Testis (tissue), 3 donors: ENCODE measurements around the gene ASCC1. TPM values are rescaled to one million over a fixed set of nuclear protein-coding genes. Genes with fewer than 3 reads are reported as not detected.

Experiments used
- DNase-seq: peaks from one replicate; pipeline ENCODE4 v3.0.0-alpha.2; 2019
- H3K27ac ChIP-seq, 2 donors: fragments of 200-600 bp; sonication (generic); one replicate each; pipeline ENCODE4 v1.5.1; 2019
- H3K27me3 ChIP-seq: fragments of 200-600 bp; sonication (generic); one replicate; pipeline ENCODE4 v1.5.1; 2019
- H3K36me3 ChIP-seq: fragments of 200-600 bp; sonication (generic); one replicate; pipeline ENCODE4 v1.5.1; 2017; ENCODE audit warnings: low read depth; ENCODE audit errors: missing control alignments
- H3K4me1 ChIP-seq: fragments of 200-600 bp; sonication (generic); one replicate; pipeline ENCODE4 v1.5.1; 2019
- H3K4me3 ChIP-seq, 2 donors: fragments of 200-600 bp; sonication (generic); one replicate each; pipeline ENCODE4 v1.5.1; 2017 to 2019
- H3K9me3 ChIP-seq: fragments of 200-600 bp; sonication (generic); one replicate; pipeline ENCODE4 v1.5.1; 2017
- POLR2A ChIP-seq: fragments of 450-650 bp; IDR thresholded peaks from one replicate; pipeline ENCODE4 v1.6.1; 2017; ENCODE audit warnings: antibody characterized with exemption, mild to moderate bottlenecking, moderate library complexity
- WGBS, 2 donors: methylation state at CpG; one replicate each; pipeline ENCODE4 v1.1.5; 2018; 5-methylcytosine and 5-hydroxymethylcytosine counted together
- intact Hi-C: fragments of 100-400 bp; cut with DNase I; formaldehyde crosslinking; loops from one replicate; pipeline ENCODE4 v1.15.1; 2023; ENCODE audit warnings: low total_unique reads
- polyA plus RNA-seq: library from polyadenylated mRNA; stranded (reverse); fragments of 350-450 nt; fragmentation: Illumina TruSeq; extraction: RNeasy Lipid Tissue Mini Kit (QIAGEN cat#74804); gene quantifications from one replicate; pipeline ENCODE4 v1.2.3, GENCODE V29; 2014; ENCODE audit warnings: low read depth, low replicate concordance; ENCODE audit not compliant: insufficient read depth
- total RNA-seq, 2 donors: library from RNA; depleted of rRNA; stranded (reverse); fragments of >200 nt; gene quantifications; one replicate each; pipeline ENCODE4 v1.2.3, GENCODE V29; 2016
- TF ChIP-seq, protein P1 (sequence below), 3 experiments: fragments of 450-650 bp in 2 of 3; fragments of 200-600 bp in 1 of 3; sonication (generic) in 1 of 3; IDR thresholded peaks; one replicate each; pipeline ENCODE4 v1.5.1; 2016 to 2019; ENCODE audit warnings: antibody characterized with exemption in 3 of 3, mild to moderate bottlenecking in 2 of 3, moderate library complexity in 1 of 3

The ASCC1 gene
- total and polyA plus RNA-seq, 3 donors from 2014 or later = 47.4 to 58.3 (median 48.8) TPM

DNA sequence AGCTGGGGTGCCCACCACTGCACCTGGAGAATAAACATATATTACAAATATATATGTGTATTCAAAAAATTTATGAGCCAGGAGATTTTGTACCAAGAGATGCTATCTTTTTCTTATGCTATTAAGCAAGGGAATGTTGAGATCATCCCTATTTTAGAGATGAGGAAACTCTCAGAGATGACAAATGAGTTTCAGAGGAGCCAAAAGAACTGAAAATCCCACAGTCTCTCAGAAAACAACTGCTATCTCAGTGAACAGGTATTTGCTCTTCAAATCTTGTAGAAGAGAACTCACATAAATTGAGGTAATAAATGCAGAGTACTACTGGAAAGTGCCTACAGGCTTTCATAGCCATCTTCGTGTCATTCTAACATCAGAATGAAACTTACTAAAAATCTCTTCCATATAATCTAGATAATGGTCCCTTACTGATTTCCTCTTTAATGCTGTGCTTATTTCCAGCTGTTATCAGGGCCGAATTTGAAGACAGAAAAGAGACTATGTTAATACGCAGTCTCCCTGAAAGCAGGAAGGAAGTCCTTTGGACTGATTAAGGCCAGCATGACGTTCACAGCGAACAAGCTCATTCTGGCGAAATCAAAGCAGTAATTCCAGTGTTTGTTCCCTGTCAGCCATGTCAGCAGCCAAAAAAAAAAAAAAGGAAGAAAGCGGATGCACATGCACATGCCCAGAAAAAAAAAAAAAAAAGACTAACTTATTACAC is 29.7 kb downstream of the ASCC1 start:
- Histone ChIP-seq H3K27me3 (no peaks in the 10 kb centered on the region), H3K4me3 (no peak overlapping the region), H3K9me3 (no peaks in the 10 kb centered on the region), H3K4me1 (no peaks in the 10 kb centered on the region), H3K27ac (peak overlapping the region in 1 of 2 donors; percentile 63), H3K36me3 (no peaks in the 10 kb centered on the region)
- 67 to 77% methylated on average over 7 of the region's 7 CpGs for WGBS, 2 donors
- DNase-seq = no peak
- no peak for TF ChIP-seq POLR2A
- TF ChIP-seq, protein P1, sequence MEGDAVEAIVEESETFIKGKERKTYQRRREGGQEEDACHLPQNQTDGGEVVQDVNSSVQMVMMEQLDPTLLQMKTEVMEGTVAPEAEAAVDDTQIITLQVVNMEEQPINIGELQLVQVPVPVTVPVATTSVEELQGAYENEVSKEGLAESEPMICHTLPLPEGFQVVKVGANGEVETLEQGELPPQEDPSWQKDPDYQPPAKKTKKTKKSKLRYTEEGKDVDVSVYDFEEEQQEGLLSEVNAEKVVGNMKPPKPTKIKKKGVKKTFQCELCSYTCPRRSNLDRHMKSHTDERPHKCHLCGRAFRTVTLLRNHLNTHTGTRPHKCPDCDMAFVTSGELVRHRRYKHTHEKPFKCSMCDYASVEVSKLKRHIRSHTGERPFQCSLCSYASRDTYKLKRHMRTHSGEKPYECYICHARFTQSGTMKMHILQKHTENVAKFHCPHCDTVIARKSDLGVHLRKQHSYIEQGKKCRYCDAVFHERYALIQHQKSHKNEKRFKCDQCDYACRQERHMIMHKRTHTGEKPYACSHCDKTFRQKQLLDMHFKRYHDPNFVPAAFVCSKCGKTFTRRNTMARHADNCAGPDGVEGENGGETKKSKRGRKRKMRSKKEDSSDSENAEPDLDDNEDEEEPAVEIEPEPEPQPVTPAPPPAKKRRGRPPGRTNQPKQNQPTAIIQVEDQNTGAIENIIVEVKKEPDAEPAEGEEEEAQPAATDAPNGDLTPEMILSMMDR (IDR thresholded peaks at IDR 0.05) = no peak
- intact Hi-C loops = no loop called here

DNA sequence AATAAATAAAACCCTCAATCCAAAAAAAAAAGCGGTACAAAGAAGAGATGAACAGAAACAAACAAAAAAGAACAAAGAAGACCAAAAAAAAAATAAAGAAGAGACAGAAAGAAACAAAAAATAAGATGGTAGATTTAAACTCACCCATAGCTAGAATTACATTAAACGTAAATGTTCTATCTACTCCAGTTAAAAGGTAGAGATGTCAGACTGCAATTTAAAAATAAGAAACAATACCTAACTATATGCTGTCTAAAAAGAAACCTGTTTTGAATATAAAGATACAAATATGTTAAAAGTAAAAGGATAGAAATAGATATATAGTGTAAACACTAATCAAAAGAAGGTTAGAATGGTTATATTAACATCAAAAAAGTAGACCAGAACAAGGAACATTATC is 31.9 kb downstream of the ASCC1 start:
- Histone ChIP-seq H3K27me3 (no peaks in the 10 kb centered on the region), H3K36me3 (no peaks in the 10 kb centered on the region), H3K4me1 (no peaks in the 10 kb centered on the region), H3K9me3 (no peaks in the 10 kb centered on the region), H3K4me3 (no peak overlapping the region), H3K27ac (no peak overlapping the region)
- intact Hi-C loops = no loop called here
- TF ChIP-seq, protein P1 (IDR thresholded peaks at IDR 0.05) = no peak
- 94 to 95% methylated on average over 2 of the region's 2 CpGs for WGBS, 2 donors
- no peak for DNase-seq

DNA sequence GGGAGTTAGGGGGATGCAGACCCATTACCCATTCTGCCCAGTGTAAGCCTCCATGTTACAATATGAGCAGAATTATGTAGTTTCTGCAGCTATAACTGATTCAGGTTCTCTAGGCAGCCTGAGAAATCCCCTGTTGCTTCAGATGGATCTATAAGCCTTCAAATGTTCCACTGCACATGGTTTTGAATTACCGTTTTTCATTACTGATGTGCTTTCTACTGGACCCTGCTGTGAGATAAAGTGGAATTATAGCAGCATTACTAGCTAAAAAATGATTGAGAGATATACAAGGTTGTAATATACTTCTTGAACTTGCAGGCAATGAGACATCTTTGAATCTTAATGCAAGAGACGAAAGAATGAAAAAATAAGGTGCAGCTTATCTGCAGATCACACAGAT is 38.6 kb downstream of the ASCC1 start:
- Histone ChIP-seq H3K36me3 (no peaks in the 10 kb centered on the region), H3K27me3 (no peaks in the 10 kb centered on the region), H3K4me1 (no peaks in the 10 kb centered on the region), H3K4me3 (no peak overlapping the region), H3K9me3 (no peaks in the 10 kb centered on the region), H3K27ac (no peak overlapping the region)
- 88 to 92% methylated on average over 2 of the region's 2 CpGs for WGBS, 2 donors
- no peak for DNase-seq
- TF ChIP-seq, protein P1 (IDR thresholded peaks at IDR 0.05) = no peak
- TF ChIP-seq POLR2A = no peak
- intact Hi-C loops = no loop called here

DNA sequence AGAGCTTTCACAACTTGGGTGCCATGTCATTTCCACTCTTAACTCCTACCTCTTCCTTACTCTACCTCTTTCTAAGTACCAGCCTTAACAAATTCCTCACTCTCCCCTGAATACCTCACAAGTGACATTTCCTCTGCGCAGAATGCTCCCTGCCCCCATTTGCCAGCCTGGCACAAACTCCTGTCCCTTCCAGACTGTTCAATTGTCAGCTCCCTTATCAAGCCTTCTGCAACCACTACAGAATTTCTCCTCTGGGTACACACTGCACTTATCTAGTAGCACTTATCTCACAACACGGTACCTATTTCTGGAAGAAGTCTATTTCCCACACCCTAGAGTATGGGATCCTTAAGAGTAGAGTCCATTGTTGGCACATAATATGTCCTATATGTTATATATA is 39.4 kb downstream of the ASCC1 start:
- Histone ChIP-seq H3K27me3 (no peaks in the 10 kb centered on the region), H3K9me3 (no peaks in the 10 kb centered on the region), H3K36me3 (no peaks in the 10 kb centered on the region), H3K27ac (no peak overlapping the region), H3K4me1 (no peaks in the 10 kb centered on the region), H3K4me3 (no peak overlapping the region)
- no peak for DNase-seq
- intact Hi-C loops = no loop called here
- WGBS, 2 donors = 71 to 76% methylated on average over 2 of the region's 2 CpGs
- TF ChIP-seq, protein P1 (IDR thresholded peaks at IDR 0.05) = no peak
- TF ChIP-seq POLR2A = no peak

DNA sequence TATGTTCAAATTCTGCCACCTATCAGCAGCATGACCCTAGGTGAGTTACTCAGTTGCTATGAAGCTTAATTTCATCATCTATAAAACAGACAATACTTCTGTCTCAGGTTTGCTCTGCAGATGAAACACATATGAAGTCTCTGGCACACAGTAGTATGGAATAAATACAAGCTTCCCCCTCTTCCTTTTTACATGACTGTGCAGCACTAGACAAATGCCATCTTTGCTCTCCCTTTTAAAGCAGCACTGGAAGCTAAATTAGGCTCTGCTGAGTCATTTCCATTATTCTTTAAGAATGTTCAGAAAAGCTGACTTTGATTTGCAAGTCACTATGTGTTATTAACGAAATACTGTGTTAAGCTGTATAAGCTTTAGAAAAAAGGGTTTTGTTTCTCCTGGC is 40.9 kb downstream of the ASCC1 start:
- Histone ChIP-seq H3K27me3 (no peaks in the 10 kb centered on the region), H3K4me1 (no peaks in the 10 kb centered on the region), H3K4me3 (no peak overlapping the region), H3K27ac (no peak overlapping the region), H3K9me3 (no peaks in the 10 kb centered on the region), H3K36me3 (no peaks in the 10 kb centered on the region)
- intact Hi-C loops = no loop called here
- 69 to 75% methylated on average over 1 of the region's 1 CpG for WGBS, 2 donors
- no peak for DNase-seq
- TF ChIP-seq POLR2A = no peak
- TF ChIP-seq, protein P1 (IDR thresholded peaks at IDR 0.05) = no peak
